ENCODE measurements around the gene SRPX. TPM values are rescaled to one million over a fixed set of nuclear protein-coding genes. Genes with fewer than 3 reads are reported as not detected.

The SRPX gene
- total RNA-seq, 1 donor from 2014 or later = 41.7 TPM

Other genes with a start within 250 kb of the SRPX start
- gene SYTL5, start 214.3 kb downstream of the SRPX start, total RNA-seq = 2.5 and 2.7 TPM in 2 replicates
- 5.7 and 9.2 TPM in 2 replicates for gene RPGR, start 106.6 kb upstream of the SRPX start, total RNA-seq
- gene OTC, start 131.7 kb upstream of the SRPX start, total RNA-seq = not detected in 2 replicates

All from osteocyte (in vitro differentiated cells).